NCI-H82 (cell line): ENCODE data around the gene RFXAP.

Source experiments
- DNase-seq: peaks from one replicate; lab custom pipeline; 2025; lab: John Stamatoyannopoulos, UW

The RFXAP gene

GRCh38 chr13:36817996-36818803, 822 bp upstream of the RFXAP start:
- DNase-seq = peak; percentile 57

- peak; percentile 68 for DNase-seq
These were observed 693 bp downstream of the RFXAP start for GRCh38 chr13:36819739-36820090.

DNA sequence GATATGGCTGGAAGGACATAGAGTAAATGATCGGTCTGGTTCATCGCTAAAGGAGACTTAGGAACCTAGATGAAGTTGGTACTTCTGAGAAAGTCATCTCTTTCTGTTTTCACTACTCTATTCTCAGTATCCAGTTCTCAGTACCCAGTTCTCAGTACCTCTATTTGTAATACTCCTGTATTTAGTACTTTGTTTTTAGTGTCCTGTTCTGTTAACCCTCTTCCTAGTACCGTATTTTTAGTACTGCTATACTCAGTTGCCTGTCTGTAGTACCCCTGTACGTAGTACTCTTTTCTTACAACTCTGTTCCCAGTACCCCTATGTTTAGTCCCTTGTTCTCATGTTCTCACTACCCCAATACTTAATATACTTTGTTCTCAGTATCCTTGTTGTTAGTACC, 1.2 kb downstream of the RFXAP start:
- peak; percentile 54 for DNase-seq

- no peak for DNase-seq
These were observed 3.8 kb downstream of the RFXAP start for GRCh38 chr13:36822785-36823184.

DNA sequence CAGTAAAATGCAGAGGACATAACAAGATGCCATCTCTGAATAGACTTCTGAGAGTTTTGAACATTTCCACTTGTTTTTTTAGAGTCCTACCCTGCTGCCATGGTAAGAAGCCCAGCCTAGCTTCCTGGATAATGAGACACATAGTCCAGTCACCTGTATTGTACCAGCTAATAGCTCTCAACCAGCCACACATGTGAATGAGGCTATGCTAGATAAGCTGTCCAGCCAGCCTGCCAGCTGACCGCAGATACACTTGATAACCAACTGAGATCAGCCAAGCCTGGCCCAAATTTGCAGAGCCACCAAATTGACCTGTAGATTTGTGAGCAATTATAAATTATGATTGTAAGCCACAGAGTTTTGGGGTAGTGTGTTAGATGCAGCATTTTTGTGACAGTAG, 10.7 kb downstream of the RFXAP start:
- no peak for DNase-seq

- DNase-seq = no peak
These were observed 12.3 kb downstream of the RFXAP start for GRCh38 chr13:36831291-36831690.

DNA sequence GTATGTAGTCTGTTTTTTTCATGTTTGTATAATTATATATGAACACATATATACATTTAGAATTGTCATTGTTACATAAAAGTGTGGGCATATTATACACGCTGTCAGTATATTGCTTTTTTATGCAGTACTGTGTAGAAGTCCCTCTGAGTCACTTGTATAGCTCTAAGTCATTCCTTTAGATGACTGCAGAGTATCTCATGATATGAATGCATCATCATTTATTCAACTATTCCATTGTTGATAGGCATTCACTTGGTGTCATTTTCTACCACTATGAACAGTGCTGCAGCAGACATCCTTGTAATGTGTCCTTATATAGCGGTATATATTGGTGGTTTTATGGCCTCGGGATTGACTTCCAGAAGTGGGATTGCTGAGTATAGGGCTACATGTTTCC, 15.3 kb downstream of the RFXAP start:
- no peak for DNase-seq

- no peak for DNase-seq
These were observed 18.5 kb downstream of the RFXAP start for GRCh38 chr13:36837354-36838092.

GRCh38 chr13:36839281-36839680, 20.3 kb downstream of the RFXAP start:
- DNase-seq = peak; percentile 44

DNA sequence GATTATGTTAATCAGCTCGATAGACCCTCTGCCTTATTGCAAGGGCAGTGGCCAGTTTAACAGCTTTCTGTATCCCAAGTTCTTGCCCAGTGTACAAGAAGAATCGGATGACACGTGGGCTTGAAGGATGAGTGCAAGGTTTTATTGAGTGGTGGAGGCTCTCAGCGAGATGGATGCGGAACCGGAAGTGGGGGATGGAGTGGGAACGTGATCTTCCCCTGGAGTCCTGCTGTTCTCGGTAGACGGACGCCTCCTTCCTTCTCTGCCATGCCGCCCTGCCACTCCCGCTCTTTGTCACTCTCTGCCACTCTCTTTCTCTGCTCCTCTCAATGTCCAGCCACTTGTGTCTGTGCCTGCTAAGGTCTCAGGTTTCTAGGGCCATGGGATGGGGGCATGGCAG, 21.0 kb downstream of the RFXAP start:
- peak; percentile 94 for DNase-seq

GRCh38 chr13:36840718-36841250, 21.8 kb downstream of the RFXAP start:
- no peak for DNase-seq

GRCh38 chr13:36841391-36841790, 22.4 kb downstream of the RFXAP start:
- peak; percentile 17 for DNase-seq

GRCh38 chr13:36847606-36848005, 28.6 kb downstream of the RFXAP start:
- DNase-seq = no peak

- DNase-seq = peak; percentile 47
These were observed 29.4 kb downstream of the RFXAP start for GRCh38 chr13:36848199-36848982.

- peak; percentile 70 for DNase-seq
These were observed 31.9 kb downstream of the RFXAP start for GRCh38 chr13:36850790-36851438.

DNA sequence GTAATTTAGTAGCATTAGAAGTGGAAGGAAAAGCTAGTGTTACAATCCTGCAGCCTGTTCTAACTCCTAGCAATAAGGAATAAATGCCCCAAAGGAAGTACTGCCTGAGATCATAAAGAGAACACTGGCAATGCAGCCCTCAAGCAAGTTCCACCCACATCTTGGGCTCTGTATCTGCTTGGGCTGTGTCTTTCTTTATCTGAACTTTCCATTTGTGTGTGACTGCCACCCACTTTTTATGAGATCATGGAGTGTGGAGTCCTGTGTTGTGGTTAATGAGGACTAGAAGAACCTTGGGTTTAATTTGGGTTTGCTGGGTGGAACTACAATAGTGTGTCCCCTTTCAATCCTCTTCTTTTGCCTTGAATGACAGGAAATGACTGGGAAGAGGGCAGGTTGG, 38.2 kb downstream of the RFXAP start:
- no peak for DNase-seq

GRCh38 chr13:36858290-36858689, 39.3 kb downstream of the RFXAP start:
- DNase-seq = peak; percentile 92

DNA sequence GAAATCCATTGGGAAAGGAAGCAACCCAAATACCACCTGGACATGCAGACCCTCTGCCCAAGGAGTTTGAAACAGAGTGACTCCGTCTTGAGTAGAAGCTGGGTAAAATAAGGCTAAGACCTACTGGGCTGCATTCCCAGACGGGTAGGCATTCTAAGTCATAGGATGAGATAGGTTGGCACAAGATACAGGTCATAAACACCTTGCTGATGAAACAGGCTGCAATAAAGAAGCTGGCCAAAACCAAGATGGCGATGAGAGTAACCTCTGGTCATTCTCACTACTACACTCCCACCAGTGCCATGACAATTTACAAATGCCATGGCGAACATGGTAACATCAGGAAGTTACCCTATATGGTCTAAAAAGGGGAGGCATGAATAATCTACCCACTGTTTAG, 40.2 kb downstream of the RFXAP start:
- DNase-seq = no peak

DNA sequence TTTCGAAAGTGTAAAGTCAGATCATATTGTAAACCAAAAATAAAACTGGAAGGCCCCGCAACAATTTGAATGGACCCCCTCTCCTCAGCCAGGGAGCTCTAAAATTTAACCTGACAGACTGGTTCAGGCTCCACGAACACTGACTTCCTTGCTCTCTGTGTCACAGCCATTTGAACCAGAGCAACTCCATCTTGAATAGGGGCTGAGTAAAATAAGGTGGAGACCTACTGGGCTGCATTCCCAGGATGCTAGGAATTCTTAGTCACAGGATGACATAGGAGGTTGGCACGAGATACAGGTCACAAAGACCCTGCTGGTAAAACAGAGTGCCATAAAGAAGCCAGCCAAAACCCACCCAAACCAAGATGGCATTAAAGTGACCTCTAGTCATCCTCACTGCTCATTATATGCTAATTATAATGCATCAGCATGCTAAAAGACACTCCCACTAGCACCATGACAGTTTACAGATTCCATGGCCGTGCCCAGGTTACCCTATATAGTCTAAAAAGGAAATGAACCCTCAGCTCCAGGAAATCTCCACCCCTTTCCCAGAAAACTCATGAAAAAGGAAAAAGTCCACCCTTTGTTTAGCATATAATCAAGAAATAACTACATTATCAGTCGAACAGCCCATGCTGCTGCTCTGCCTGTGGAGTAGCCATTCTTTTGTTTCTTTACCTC, 43.1 kb downstream of the RFXAP start:
- DNase-seq = no peak

DNA sequence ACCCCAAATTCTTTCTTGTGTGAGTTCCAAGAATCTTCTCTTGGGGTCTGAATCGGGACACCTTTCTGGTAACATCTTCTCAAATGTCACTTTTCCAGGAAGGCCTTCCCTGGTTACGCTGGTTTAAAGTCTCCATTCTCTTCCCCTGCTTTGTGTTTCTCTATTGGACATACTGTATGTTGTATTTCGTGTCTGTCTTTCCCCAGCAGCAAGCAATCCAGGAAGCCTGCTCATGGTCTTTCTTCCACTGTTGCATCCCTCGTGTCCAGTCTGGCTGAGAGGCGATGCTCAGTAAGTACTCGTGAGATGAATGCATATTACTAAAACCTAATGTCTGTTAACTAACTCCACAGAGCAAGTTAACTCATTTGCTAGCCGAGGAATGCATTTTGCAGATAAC, 43.7 kb downstream of the RFXAP start:
- no peak for DNase-seq

GRCh38 chr13:36865265-36865664, 46.2 kb downstream of the RFXAP start:
- DNase-seq = no peak
